ENCODE data around the gene ZFAND3.

- no peak for TF ChIP-seq CTCF (optimal IDR thresholded peaks at IDR 0.05 in 1 of 3, IDR thresholded peaks at IDR 0.05 in 1 of 3, conservative IDR thresholded peaks at IDR 0.05 in 1 of 3; ENCODE audit: extremely low read depth in 1 of 3, insufficient read depth in 2 of 3, low read length in 3 of 3)
- TF ChIP-seq EZH2 (IDR thresholded peaks at IDR 0.05; ENCODE audit: low read length): no peak
Measured at GRCh38 chr6:38143191-38144150, 323.9 kb downstream of the ZFAND3 start.

All from keratinocyte (primary cell).